Neural cell (in vitro differentiated cells): Measurements from ENCODE around the gene SECISBP2. TPM values are rescaled to one million over a fixed set of nuclear protein-coding genes. Genes with fewer than 3 reads are reported as not detected.

Source experiments
- H2AFZ ChIP-seq: fragments of 200-600, 300-800 bp; sonication (generic), shearing (Covaris generic); 2 replicates; pipeline ENCODE4 v1.6.0; 2014; ENCODE audit warnings: low read depth, mild to moderate bottlenecking, antibody characterized with exemption, low read length, moderate library complexity
- H3F3A ChIP-seq: fragments of 200-600 bp; shearing (Covaris generic); 2 replicates; pipeline ENCODE4 v1.6.1; 2016; ENCODE audit warnings: mild to moderate bottlenecking, moderate library complexity, mixed read lengths, antibody characterized with exemption, low read length; ENCODE audit not compliant: insufficient read depth, poor library complexity, severe bottlenecking
- H3K27ac ChIP-seq: fragments of 200-600, 300-800 bp; sonication (generic), shearing (Covaris generic); 2 replicates; pipeline ENCODE4 v1.5.1; 2014; ENCODE audit warnings: mild to moderate bottlenecking, low read length, moderate library complexity
- H3K27me3 ChIP-seq: fragments of 300-800, 200-600 bp; sonication (generic), shearing (Covaris generic); 2 replicates; pipeline ENCODE4 v1.6.0; 2014; ENCODE audit warnings: mild to moderate bottlenecking, low read depth, low read length, moderate library complexity; ENCODE audit not compliant: insufficient read depth
- H3K36me3 ChIP-seq: fragments of 300-800, 200-600 bp; sonication (generic), shearing (Covaris generic); 2 replicates; pipeline ENCODE4 v1.5.1; 2014; ENCODE audit warnings: mild to moderate bottlenecking, antibody characterized with exemption, low read length, moderate library complexity; ENCODE audit not compliant: insufficient read depth
- H3K4me2 ChIP-seq: fragments of 300-800, 200-600 bp; sonication (generic), shearing (Covaris generic); 2 replicates; pipeline ENCODE4 v1.6.0; 2014; ENCODE audit warnings: mild to moderate bottlenecking, low read length
- H3K4me3 ChIP-seq: fragments of 300-800, 200-600 bp; sonication (generic), shearing (Covaris generic); 2 replicates; pipeline ENCODE4 v1.5.1; 2014; ENCODE audit warnings: mild to moderate bottlenecking, low read length, moderate library complexity
- H3K79me2 ChIP-seq: fragments of 200-600 bp; shearing (Covaris generic); replicated peaks from 2 replicates; pipeline ENCODE4 v1.6.0; 2014; ENCODE audit warnings: mild to moderate bottlenecking, low read length, moderate library complexity; ENCODE audit not compliant: insufficient read depth
- H3K9ac ChIP-seq: fragments of 300-800, 200-600 bp; sonication (generic), shearing (Covaris generic); 2 replicates; pipeline ENCODE4 v1.6.1; 2016; ENCODE audit warnings: mild to moderate bottlenecking, low read length, mixed read lengths
- H3K9me2 ChIP-seq: fragments of 200-600 bp; shearing (Covaris generic); 2 replicates; pipeline ENCODE4 v1.6.1; 2016; ENCODE audit warnings: mild to moderate bottlenecking, low read length, mixed read lengths; ENCODE audit not compliant: insufficient read depth
- H3K9me3 ChIP-seq: fragments of 200-600, 300-800 bp; sonication (generic), shearing (Covaris generic); 2 replicates; pipeline ENCODE4 v1.6.1; 2016; ENCODE audit warnings: mild to moderate bottlenecking, mixed run types, low read length, moderate library complexity, mixed read lengths
- H4K20me1 ChIP-seq: fragments of 200-600 bp; shearing (Covaris generic); 2 replicates; pipeline ENCODE4 v1.6.1; 2016; ENCODE audit warnings: mild to moderate bottlenecking, mixed run types; ENCODE audit not compliant: insufficient read depth
- CTCF ChIP-seq: fragments of 450-650 bp; IDR thresholded peaks from 2 replicates; pipeline ENCODE4 v1.5.1; 2014; ENCODE audit warnings: antibody characterized with exemption, mild to moderate bottlenecking, moderate library complexity; ENCODE audit not compliant: poor library complexity, severe bottlenecking
- EP300 ChIP-seq: fragments of 450-650 bp; conservative IDR thresholded peaks from 2 replicates; pipeline ENCODE4 v1.6.1; 2014; ENCODE audit warnings: antibody characterized with exemption, mild to moderate bottlenecking, moderate library complexity; ENCODE audit not compliant: poor library complexity, severe bottlenecking
- EZH2 ChIP-seq: fragments of 200-600, 300-800 bp; shearing (Covaris generic), sonication (generic); IDR thresholded peaks from 2 replicates; pipeline ENCODE4 v1.6.1; 2014; ENCODE audit warnings: antibody characterized with exemption, low read length, borderline replicate concordance, mild to moderate bottlenecking; ENCODE audit not compliant: insufficient read depth, poor library complexity, severe bottlenecking
- MXI1 ChIP-seq: fragments of 450-650 bp; conservative IDR thresholded peaks from 2 replicates; pipeline ENCODE4 v1.6.1; 2014; ENCODE audit warnings: antibody characterized with exemption, mild to moderate bottlenecking; ENCODE audit not compliant: poor library complexity, severe bottlenecking
- POLR2AphosphoS5 ChIP-seq: IDR thresholded peaks from 2 replicates; pipeline ENCODE4 v1.6.1; 2012
- RAD21 ChIP-seq: fragments of 450-650 bp; conservative IDR thresholded peaks from 2 replicates; pipeline ENCODE4 v1.6.1; 2014; ENCODE audit warnings: antibody characterized with exemption, mild to moderate bottlenecking, moderate library complexity
- REST ChIP-seq: IDR thresholded peaks from 2 replicates; pipeline ENCODE4 v1.6.1; 2012; ENCODE audit warnings: borderline replicate concordance
- SMC3 ChIP-seq: fragments of 450-650 bp; conservative IDR thresholded peaks from 2 replicates; pipeline ENCODE4 v1.6.1; 2014; ENCODE audit warnings: antibody characterized with exemption, mild to moderate bottlenecking, moderate library complexity; ENCODE audit not compliant: poor library complexity
- TAF1 ChIP-seq: IDR thresholded peaks from 2 replicates; pipeline ENCODE4 v1.6.1; 2012; ENCODE audit warnings: low read depth
- polyA plus RNA-seq: library from polyadenylated mRNA; depleted of rRNA; stranded (reverse); fragments of >200 nt; gene quantifications from 2 replicates; pipeline ENCODE4 v1.2.3, GENCODE V29; 2014

SECISBP2 gene
- polyA plus RNA-seq, 1 donor from 2014 or later = 121 TPM

- peaks cover 9% of the 10 kb centered on the region for H3K36me3 ChIP-seq
- peaks cover 80% of the 10 kb centered on the region for H3K79me2 ChIP-seq
- no peaks in the 10 kb centered on the region for H4K20me1 ChIP-seq
- no peak overlapping the region for H3K27ac ChIP-seq
- H3K9ac ChIP-seq = no peak overlapping the region
- H3K9me3 ChIP-seq = no peaks in the 10 kb centered on the region
- no peaks in the 10 kb centered on the region for H3K27me3 ChIP-seq
- H3F3A ChIP-seq = no peaks in the 10 kb centered on the region
- no peak overlapping the region for H3K4me2 ChIP-seq
- H2AFZ ChIP-seq = no peak overlapping the region
- TF ChIP-seq SMC3 (no peak), CTCF (no peak), MXI1 (no peak), EZH2 (no peak), RAD21 (no peak), EP300 (no peak), TAF1 (no peak), REST (no peak), POLR2AphosphoS5 (no peak)
- no peaks in the 10 kb centered on the region for H3K9me2 ChIP-seq
- H3K4me3 ChIP-seq = no peak overlapping the region
These were observed 1.0 kb upstream of the SECISBP2 start for GRCh38 chr9:89317282-89317681.

GRCh38 chr9:89319015-89319905 lies 960 bp downstream of the SECISBP2 start:
- Histone ChIP-seq H3K4me3 (peak overlapping the region; percentile 79), H3K36me3 (peaks cover 9% of the 10 kb centered on the region), H2AFZ (no peak overlapping the region), H3K4me2 (peak overlapping the region; percentile 94), H3K79me2 (peaks cover 78% of the 10 kb centered on the region), H3K27me3 (no peaks in the 10 kb centered on the region), H3F3A (no peaks in the 10 kb centered on the region), H3K9me3 (no peaks in the 10 kb centered on the region), H3K27ac (peak overlapping the region; percentile 93), H3K9ac (peak overlapping the region; percentile 95), H4K20me1 (no peaks in the 10 kb centered on the region), H3K9me2 (no peaks in the 10 kb centered on the region)
- peak; percentile 52 for TF ChIP-seq MXI1
- TF ChIP-seq CTCF = peak; percentile 4
- no peak for TF ChIP-seq EZH2
- no peak for TF ChIP-seq POLR2AphosphoS5
